GM18868 (cell line): ENCODE results near the gene SPATA6L.

Source experiments
- ATAC-seq: cut with Tn5 transposase; IDR thresholded peaks from one replicate; pipeline ENCODE4 v1.9.1; 2021; ENCODE audit warnings: mild to moderate bottlenecking, moderate library complexity; ENCODE audit not compliant: unreplicated experiment

Gene SPATA6L

GRCh38 chr9:4666042-4666699 lies at the start of gene SPATA6L:
Gene SPATA6L, minus strand, starts transcription at chr9:4666480. Its CDS starts 230 bp downstream, at chr9:4666250.
- peak; percentile 46 for ATAC-seq

GRCh38 chr9:4714266-4715016 lies 48.2 kb upstream of the SPATA6L start:
- no peak for ATAC-seq

GRCh38 chr9:4713849-4714248 lies 47.6 kb upstream of the SPATA6L start:
- no peak for ATAC-seq

GRCh38 chr9:4709380-4709779 lies 43.1 kb upstream of the SPATA6L start:
- ATAC-seq = no peak

GRCh38 chr9:4706971-4707622 lies 40.8 kb upstream of the SPATA6L start:
- no peak for ATAC-seq

GRCh38 chr9:4706021-4706420 lies 39.7 kb upstream of the SPATA6L start:
- ATAC-seq = no peak

GRCh38 chr9:4704129-4704528 lies 37.8 kb upstream of the SPATA6L start:
- ATAC-seq = no peak

- ATAC-seq = no peak
Observed at GRCh38 chr9:4701526-4701925, 35.2 kb upstream of the SPATA6L start.

GRCh38 chr9:4700932-4701331 lies 34.7 kb upstream of the SPATA6L start:
- no peak for ATAC-seq

- no peak for ATAC-seq
Observed at GRCh38 chr9:4700091-4700490, 33.8 kb upstream of the SPATA6L start.

GRCh38 chr9:4691795-4692194 lies 25.5 kb upstream of the SPATA6L start:
- no peak for ATAC-seq

- ATAC-seq = peak; percentile 84
Observed at GRCh38 chr9:4690144-4690543, 23.9 kb upstream of the SPATA6L start.

- ATAC-seq = peak; percentile 70
Observed at GRCh38 chr9:4689687-4690104, 23.4 kb upstream of the SPATA6L start.

- ATAC-seq = no peak
Observed at GRCh38 chr9:4689021-4689420, 22.7 kb upstream of the SPATA6L start.

GRCh38 chr9:4686584-4686983 lies 20.3 kb upstream of the SPATA6L start:
- no peak for ATAC-seq

GRCh38 chr9:4686112-4686511 lies 19.8 kb upstream of the SPATA6L start:
- ATAC-seq = no peak

GRCh38 chr9:4684820-4685219 lies 18.5 kb upstream of the SPATA6L start:
- no peak for ATAC-seq

- no peak for ATAC-seq
Observed at GRCh38 chr9:4680750-4681149, 14.5 kb upstream of the SPATA6L start.

GRCh38 chr9:4680173-4680525 lies 13.9 kb upstream of the SPATA6L start:
- no peak for ATAC-seq

GRCh38 chr9:4679268-4680172 lies 13.2 kb upstream of the SPATA6L start, which contains the start of gene CDC37L1:
Gene CDC37L1, plus strand, starts transcription at chr9:4679569. Its CDS starts 199 bp downstream, at chr9:4679768.
- peak; percentile 98 for ATAC-seq
